Activated B cell treated with CpG ODN at 0.5 μM for 24 hours (primary cell): Measurements from ENCODE around the gene LRP1-AS. TPM values are rescaled to one million over a fixed set of nuclear protein-coding genes. Genes with fewer than 3 reads are reported as not detected.

Experiments used
- ATAC-seq: fragments of 200-7000 bp; cut with Tn5 transposase; one replicate; pipeline ENCODE4 v1.10.0; 2021; ENCODE audit warnings: low read depth, mild to moderate bottlenecking, moderate library complexity
- CTCF ChIA-PET: fragments of 350-600 bp; sonication (Branson Sonifier 250); formaldehyde crosslinking; loops from one replicate; lab custom pipeline; 2021; ENCODE audit warnings: antibody characterized with exemption; lab: Charles Lee
- POLR2A ChIA-PET: fragments of 350-600 bp; sonication (Branson Sonifier 250); formaldehyde crosslinking; loops from one replicate; lab custom pipeline; 2021; ENCODE audit warnings: antibody characterized with exemption; lab: Charles Lee
- DNase-seq: peaks from one replicate; pipeline ENCODE4 v3.0.0; 2022
- H3K27ac Mint-ChIP-seq: one replicate; pipeline ENCODE4 v1.8.0; 2020; ENCODE audit warnings: mixed read lengths
- H3K27me3 Mint-ChIP-seq: one replicate; pipeline ENCODE4 v1.8.0; 2021; ENCODE audit warnings: mixed read lengths
- H3K36me3 Mint-ChIP-seq: one replicate; pipeline ENCODE4 v1.8.0; 2021; ENCODE audit warnings: low read depth, mixed read lengths
- H3K4me1 Mint-ChIP-seq: one replicate; pipeline ENCODE4 v1.8.0; 2021; ENCODE audit warnings: mixed read lengths
- H3K4me3 Mint-ChIP-seq: one replicate; pipeline ENCODE4 v1.8.0; 2020; ENCODE audit warnings: mild to moderate bottlenecking, mixed read lengths
- H3K9me3 Mint-ChIP-seq: one replicate; pipeline ENCODE4 v1.8.0; 2020; ENCODE audit warnings: mixed read lengths
- CTCF ChIP-seq: fragments of 200-600 bp; IDR thresholded peaks from one replicate; pipeline ENCODE4 v1.8.0; 2022; ENCODE audit warnings: antibody characterized with exemption, mild to moderate bottlenecking
- intact Hi-C: fragments of 100-400 bp; cut with micrococcal nuclease; formaldehyde crosslinking; loops from one replicate; pipeline ENCODE4 v1.15.1; 2024
- total RNA-seq: library from RNA; stranded (reverse); gene quantifications from 2 replicates; pipeline ENCODE4 v1.2.3, GENCODE V29; 2022

The LRP1-AS gene
- total RNA-seq, 1 donor from 2014 or later: not detected

GRCh38 chr12:57139796-57140649, 7.4 kb downstream of the LRP1-AS start:
- Mint-ChIP-seq H3K4me3 (no peak overlapping the region), H3K27ac (no peak overlapping the region), H3K4me1 (no peaks in the 10 kb centered on the region), H3K27me3 (no peaks in the 10 kb centered on the region), H3K9me3 (no peaks in the 10 kb centered on the region), H3K36me3 (no peaks in the 10 kb centered on the region)
- ATAC-seq (no peak), DNase-seq (no peak)
- CTCF ChIA-PET: no interaction called here
- POLR2A ChIA-PET: no interaction called here
- intact Hi-C loops: no loop called here
- TF ChIP-seq CTCF: no peak

GRCh38 chr12:57138526-57139272, 8.7 kb downstream of the LRP1-AS start:
- no peaks in the 10 kb centered on the region for H3K4me1 Mint-ChIP-seq
- DNase-seq: no peak
- CTCF ChIA-PET: no interaction called here
- no peak overlapping the region for H3K4me3 Mint-ChIP-seq
- POLR2A ChIA-PET: interaction anchor here (0.6 kb wide), 1 partner anchor 27 kb away, joined by 4 read pairs; the partner anchor contains the start of gene STAT6
- H3K27ac Mint-ChIP-seq: no peak overlapping the region
- intact Hi-C loops: no loop called here
- no peaks in the 10 kb centered on the region for H3K36me3 Mint-ChIP-seq
- H3K9me3 Mint-ChIP-seq: no peaks in the 10 kb centered on the region
- ATAC-seq: no peak
- no peaks in the 10 kb centered on the region for H3K27me3 Mint-ChIP-seq
- TF ChIP-seq CTCF: no peak

- ATAC-seq: no peak
- H3K36me3 Mint-ChIP-seq: no peaks in the 10 kb centered on the region
- ChIA-PET POLR2A (interaction anchor here (1.2 kb wide), 1 partner anchor 23 kb away, joined by 4 read pairs; no protein-coding TSS in a partner anchor), CTCF (no interaction called here)
- no peak for DNase-seq
- H3K27ac Mint-ChIP-seq: no peak overlapping the region
- H3K4me3 Mint-ChIP-seq: no peak overlapping the region
- intact Hi-C loops: no loop called here
- H3K4me1 Mint-ChIP-seq: peaks cover 5% of the 10 kb centered on the region
- TF ChIP-seq CTCF: no peak
- H3K27me3 Mint-ChIP-seq: peaks cover 3% of the 10 kb centered on the region
- H3K9me3 Mint-ChIP-seq: no peaks in the 10 kb centered on the region
Observed at GRCh38 chr12:57135527-57136326, 11.7 kb downstream of the LRP1-AS start.

DNA sequence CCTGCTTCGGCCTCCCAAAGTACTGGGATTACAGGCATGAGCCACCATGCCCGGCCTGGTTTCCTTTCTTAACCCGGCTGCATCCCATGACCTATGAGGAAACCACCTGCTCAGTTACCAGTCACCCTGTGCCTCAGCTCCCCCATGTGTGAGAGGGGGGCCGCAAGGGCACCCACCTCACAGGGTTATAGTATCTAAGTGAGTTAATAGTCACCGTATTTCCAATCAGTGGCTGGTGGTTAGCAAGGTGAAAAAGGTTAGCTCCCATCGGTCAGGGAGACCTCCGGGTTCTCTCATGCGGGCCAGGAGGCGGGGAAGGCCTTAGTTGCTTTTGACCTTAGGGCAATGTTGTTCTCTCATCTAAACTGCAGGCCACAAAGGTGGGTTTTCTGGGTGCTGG, 12.5 kb downstream of the LRP1-AS start:
- DNase-seq (no peak), ATAC-seq (no peak)
- intact Hi-C loops: no loop called here
- no peak for TF ChIP-seq CTCF
- CTCF ChIA-PET: no interaction called here
- Mint-ChIP-seq H3K27me3 (peaks cover 3% of the 10 kb centered on the region), H3K27ac (no peak overlapping the region), H3K4me1 (peaks cover 5% of the 10 kb centered on the region), H3K9me3 (no peaks in the 10 kb centered on the region), H3K4me3 (no peak overlapping the region), H3K36me3 (no peaks in the 10 kb centered on the region)
- POLR2A ChIA-PET: no interaction called here
